GM18907 (cell line): ENCODE measurements around the gene GTSE1.
"Not testable (repeated sequence)": the region's sequence is repeated elsewhere in the genome, so short reads cannot be mapped to it uniquely, and the experiment has no call there.

Experiments used
- ATAC-seq: cut with Tn5 transposase; IDR thresholded peaks from one replicate; pipeline ENCODE4 v1.9.1; 2021; ENCODE audit warnings: mild to moderate bottlenecking, moderate library complexity; ENCODE audit not compliant: unreplicated experiment

The GTSE1 gene

DNA sequence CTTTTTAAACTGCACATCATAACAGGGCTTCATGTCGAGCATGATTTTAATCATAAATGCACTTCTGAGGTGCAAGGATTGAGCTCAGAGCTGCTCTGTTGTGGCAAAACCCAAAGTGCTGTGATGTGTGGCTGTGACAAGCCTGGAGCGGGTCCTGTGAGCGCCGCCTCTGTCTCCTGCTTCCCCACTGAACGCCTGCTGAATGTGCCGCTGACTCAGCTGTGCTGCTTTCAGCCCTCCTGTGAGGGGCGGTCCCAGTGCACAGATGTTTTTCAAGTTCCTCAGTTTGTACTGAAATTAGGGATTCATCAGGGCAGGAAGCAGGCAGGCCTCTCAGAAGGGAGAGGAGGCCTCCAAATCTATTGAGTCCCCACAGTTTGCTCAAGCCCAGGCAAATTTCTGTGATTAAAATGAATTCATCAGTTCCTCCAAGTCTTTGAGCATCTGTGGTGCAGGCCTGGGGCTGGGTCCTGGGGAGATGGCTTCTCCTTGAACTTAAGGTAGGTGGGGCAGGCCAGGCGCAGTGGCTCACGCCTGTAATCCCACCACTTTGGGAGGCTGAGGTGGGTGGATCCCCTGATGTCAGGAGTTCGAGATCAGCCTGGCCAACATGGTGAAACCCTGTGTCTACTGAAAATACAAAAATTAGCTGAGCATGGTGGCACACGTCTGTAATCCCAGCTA lies 3.0 kb upstream of the GTSE1 start:
- no peak for ATAC-seq

DNA sequence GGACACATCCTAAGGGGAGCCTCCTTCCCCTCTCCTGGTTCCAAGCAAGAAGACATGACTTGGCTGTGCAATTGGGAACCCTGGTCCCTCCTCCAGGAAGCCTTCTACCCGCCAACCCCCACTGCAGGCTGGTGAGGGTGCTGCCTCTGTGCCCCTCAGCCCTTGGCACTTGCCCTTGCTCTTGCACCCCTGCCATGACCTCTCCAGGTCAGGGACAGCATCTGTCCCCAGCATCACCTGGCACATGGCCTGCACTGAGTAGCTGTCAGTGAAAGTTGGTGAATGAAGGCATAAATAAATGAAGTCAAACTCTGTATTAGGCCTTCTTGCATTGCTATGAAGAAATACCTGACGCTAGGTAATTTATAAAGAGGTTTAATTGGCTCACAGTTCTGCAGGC lies 1.9 kb upstream of the GTSE1 start:
- no peak for ATAC-seq

DNA sequence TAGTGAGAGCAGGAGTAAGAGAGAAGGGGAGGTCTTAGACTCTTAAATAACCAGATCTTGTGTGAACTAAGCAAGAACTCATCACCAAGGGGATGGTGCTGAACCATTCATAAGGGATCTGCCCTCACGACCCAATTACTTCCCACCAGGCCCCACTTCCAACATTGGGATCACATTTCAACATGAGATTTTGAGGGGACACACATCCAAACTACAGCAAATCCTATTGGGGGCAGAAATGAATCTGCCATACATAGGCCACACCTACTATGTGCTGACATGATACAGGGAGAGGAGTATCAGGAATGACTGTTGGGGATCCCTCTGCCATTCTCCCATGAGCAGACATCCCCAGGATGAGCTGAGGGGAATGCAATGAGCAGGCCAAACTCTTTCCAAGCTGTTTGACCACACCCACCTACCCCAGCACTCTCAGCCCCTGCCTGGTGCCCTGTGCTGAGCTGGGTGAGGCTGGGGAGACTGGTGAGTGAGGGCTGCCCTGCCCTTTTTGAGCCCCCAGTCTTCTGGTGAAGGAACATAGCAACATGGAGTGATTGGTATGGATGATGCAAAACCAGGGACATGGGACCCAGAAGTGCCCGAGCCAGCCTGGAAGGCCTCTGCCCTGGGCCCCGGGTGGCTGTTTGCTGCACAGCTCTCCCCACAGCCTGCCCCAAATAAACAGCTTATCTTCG lies 1.2 kb upstream of the GTSE1 start:
- no peak for ATAC-seq

DNA sequence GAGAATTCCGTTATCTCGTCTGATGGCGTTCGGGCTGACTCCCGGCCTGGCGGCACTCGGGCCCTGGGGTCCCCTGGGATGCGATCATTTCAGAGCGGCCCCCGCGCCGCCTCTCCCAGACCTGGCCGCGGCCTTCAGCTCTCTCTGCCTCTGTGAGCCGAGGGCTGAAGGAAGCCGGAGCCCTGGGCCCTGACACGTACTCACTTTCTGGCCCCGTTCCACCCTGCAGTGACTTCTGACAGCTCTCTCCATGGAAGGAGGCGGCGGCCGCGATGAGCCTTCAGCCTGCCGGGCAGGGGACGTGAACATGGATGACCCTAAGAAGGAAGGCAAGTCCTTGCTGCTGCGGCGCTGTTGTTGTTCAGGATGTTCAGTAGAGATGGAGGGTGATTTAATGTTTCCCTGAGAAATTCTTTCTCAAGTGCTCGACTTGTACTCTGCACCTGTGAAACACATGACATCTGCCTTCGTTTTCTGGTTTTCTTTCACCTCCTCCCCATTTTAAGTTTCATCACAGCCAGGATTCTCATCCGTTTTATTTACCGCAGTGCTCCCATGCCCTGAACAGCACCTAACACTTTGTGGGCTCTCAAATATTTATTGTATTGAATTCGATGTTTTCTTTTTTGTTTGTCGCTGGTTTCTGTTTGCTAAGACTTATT lies 612 bp downstream of the GTSE1 start:
- peak; percentile 18 for ATAC-seq

DNA sequence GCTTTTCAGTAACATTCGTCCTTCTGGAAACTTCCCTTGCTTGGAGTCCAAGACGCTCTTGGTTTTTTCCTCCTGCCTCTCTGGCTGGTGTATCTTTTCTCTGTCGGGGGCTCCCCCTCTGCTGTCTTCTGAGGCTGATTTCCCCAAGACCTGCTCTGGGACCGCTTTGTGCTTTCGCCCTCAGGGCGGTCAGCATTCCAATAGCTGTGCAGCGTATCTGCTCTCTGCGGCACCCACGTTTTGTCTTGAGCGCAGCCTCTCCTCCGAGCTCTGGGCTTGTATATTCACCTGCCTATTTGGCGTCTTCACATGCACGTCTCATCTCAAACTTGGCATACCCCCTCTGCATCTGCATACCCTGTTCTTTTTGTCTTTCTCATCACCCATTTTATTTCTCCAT lies 2.4 kb downstream of the GTSE1 start:
- no peak for ATAC-seq

DNA sequence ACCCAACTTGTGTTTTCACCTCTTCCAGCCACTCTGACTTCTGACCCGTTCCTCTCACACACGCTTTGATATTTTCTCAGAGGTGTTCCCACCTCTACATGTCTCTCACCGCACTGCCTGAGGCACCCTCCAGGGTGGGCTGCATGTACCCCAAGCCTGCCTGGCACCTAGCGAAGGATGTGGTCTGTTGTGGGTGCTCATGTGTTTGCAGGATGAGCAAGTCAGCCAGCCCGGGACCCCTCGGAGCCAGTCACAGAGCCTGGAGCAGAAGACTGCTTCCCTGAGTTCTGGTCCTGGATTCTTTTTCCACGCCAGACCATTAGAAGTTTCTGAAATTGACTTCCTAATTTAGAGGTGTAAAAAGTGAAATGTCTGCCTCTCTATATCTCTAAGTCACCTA lies 3.8 kb downstream of the GTSE1 start:
- ATAC-seq = no peak

DNA sequence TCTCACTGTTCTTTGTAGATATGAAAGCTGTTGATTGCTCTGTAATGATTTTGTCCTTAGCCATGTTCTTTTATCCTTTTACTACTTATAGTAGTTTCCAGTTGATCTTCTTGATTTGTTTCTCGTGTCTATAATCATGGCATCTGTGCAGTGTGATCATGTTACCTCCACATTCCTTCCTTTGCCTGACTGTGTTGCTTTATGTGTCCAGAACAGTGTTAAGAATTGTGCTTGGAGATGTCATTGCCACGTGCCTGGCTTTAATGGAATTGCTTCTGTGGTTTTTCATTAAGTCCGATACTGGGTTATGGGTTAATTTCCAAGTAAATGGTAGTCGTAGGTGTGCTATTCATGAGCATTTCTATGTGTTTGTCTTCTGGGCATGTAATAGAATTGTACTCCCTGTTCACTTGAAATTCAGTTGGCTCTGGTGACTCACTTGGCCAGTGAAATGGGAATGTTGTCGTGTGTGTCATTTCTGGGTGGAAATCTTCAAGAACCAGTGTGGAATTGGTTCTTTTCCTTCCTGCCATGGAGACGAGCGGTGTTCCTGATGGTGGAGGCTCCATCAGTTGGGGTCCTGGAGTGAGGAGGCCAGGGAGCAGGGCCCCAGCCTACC lies 6.8 kb downstream of the GTSE1 start:
- no peak for ATAC-seq

DNA sequence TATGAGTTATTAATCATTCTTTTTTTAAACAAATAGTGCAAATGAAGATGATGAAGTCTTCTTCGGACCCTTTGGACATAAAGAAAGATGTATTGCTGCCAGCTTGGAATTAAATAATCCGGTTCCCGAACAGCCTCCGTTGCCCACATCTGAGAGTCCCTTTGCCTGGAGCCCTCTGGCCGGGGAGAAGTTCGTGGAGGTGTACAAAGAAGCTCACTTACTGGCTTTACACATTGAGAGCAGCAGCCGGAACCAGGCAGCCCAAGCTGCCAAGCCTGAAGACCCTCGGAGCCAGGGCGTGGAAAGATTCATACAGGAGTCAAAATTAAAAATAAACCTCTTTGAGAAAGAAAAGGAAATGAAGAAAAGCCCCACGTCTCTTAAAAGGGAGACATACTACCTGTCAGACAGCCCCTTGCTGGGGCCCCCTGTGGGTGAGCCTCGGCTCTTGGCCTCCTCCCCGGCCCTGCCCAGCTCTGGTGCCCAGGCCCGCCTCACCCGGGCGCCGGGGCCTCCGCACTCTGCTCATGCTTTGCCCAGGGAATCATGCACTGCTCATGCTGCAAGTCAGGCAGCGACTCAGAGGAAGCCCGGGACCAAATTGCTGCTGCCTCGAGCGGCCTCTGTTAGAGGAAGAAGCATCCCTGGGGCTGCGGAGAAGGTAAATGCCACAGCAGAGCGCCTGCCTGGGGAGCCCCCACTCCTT lies 11.8 kb downstream of the GTSE1 start:
- ATAC-seq = no peak

DNA sequence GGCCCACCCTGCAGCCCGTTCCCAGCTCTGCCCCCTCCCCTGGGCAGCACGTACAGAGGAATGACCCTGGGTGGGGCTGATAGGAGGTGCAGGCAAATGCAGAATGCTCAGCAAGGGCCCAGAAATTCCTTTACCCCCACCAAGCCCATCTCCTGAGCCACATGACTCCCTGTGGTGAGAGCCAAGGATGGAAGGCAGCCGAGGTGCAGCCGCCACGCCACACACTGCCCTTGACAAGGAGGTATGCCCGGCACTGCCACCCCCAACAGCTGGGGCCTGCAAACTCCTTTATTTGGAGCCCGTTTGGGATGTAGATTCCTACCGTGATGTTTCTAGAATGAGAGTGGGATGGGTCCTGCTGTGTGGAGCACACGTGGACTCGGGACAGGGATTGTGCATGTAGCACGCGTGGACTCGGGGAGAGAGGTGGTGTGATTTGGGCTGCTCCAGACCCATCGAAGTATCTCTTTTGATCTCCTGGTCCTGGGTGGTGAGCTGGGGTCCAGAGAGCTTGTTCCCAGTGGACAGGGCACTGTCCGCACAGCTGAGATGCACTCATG lies 12.9 kb downstream of the GTSE1 start:
- no peak for ATAC-seq

DNA sequence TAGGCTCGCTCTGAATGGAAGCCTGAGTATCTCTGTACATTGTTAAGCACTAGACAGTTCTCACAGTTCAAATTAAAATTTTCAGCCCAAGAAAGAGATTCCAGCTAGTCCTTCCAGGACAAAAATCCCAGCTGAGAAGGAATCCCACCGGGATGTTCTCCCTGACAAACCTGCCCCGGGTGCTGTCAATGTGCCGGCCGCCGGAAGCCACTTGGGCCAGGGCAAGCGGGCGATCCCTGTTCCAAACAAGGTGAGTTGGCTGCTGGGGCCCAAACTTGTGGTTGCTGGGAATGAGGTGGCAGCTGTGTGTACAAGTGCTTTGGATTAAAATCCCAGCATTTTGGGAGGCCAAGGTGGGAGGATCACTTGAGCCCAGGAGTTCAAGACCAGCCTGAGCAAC lies 15.4 kb downstream of the GTSE1 start:
- no peak for ATAC-seq

DNA sequence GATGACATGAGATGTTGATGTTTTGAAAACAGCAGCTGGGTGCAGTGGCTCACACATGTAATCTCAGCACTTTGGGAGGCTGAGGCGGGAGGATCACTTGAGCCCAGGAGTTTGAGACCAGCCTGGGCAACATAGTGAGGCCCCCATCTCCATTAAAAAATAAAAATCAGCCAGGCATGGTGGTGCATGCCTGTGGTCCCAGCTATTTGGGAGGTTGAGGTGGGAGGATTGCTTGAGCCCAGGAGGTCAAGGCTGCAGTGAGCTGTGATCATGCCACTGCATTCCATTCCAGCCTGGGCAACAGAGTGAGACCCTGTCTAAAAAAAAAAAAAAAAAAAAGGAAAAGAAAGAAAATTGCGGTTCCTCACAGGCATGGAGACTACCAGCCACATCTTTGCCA lies 16.2 kb downstream of the GTSE1 start:
- not testable (repeated sequence) for ATAC-seq

DNA sequence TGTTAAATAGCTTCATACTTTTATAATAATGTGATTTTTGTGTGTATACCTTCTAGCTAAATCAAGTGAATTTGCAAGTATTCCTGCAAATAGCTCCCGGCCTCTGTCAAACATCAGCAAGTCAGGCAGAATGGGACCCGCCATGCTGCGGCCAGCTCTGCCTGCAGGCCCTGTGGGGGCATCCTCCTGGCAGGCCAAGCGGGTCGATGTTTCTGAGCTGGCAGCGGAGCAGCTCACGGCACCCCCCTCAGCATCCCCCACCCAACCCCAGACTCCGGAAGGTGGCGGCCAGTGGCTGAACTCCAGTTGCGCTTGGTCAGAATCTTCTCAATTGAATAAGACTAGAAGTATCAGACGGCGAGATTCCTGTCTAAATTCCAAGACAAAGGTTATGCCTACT lies 19.3 kb downstream of the GTSE1 start:
- ATAC-seq = no peak

DNA sequence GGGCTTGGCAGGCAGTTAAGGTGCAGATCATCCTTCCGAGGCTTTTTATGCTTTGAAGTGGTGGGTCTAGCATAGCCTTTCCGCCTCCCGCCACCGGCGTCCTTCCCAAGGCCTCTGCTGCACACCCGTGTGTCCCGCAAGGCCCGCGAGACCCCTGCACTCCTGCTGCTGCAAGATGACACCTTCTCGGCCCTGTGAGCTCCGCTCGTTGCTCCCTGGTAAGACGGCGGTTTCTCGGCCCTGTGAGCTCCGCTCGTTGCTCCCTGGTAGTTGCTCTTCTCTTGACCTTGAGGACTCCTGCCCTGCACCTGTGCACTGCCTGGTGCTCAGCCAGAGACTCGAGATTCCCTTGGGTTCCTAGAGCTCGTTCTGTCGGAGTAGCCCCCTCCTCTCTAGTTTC lies 21.0 kb downstream of the GTSE1 start:
- ATAC-seq = no peak

DNA sequence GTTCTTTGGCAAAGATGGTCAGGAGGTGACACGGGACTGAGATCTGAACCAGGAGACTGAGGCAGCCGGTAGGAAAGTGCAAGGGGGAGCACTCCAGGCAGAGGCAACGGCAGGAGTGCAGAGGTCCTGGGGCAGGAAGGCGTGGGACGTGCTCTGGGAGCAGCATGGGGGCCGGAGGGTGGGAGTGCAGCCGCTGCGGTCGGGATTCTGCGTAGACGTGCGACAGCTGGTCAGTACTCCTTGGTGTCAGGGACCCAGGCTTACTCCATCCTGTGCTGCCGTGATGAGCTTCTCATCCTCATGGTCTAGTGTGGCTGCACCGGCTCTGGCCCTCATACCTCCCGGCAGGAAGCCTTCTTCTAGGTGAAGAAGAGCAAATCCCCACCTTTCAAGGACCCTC lies 21.9 kb downstream of the GTSE1 start:
- ATAC-seq = no peak

DNA sequence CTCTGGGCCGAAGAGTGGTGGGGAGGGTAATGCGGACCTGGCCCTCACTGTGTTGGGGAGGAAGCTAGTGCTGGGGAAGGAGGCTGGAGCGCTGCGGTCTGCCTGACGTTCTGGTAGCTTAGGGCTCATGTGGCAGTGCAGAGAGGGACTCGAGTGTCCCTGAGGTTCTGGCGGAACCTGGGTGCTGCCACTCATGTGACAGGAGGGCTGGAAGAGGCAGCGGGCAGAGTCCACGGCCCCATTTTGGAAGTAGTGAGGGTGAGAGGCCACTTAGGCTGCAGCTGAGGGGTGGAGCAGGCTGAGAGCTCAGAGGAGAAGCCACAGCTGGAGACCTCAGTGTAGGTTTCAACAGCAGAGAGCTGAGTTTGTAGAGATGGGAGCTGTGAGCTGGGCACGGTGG lies 22.6 kb downstream of the GTSE1 start:
- no peak for ATAC-seq

DNA sequence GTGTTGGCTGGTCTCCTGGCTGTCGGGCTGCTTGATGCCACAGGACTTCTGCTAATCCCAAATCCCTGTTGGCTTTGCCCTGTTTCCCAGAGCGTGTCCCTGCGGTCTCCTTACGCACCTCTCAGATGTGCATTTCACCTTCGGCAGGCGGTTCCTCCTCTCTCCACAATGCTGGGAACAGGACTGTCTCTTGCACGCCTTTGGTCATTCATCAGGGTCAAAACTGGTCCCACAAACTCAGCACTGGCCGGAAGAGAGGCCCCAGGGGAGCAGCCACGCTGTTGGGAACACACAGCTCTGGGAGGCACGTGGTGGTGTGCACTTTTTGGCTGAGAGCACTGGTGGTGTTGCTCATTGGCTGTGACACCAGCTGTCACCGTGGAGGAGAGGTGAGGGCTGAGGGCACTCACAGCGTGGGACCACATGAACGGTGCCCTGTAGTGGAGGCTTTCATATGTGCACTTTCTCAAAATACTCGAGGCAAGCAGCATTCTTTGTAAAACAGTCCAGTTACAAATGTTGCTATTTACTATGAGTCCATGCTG lies 23.6 kb downstream of the GTSE1 start:
- no peak for ATAC-seq

DNA sequence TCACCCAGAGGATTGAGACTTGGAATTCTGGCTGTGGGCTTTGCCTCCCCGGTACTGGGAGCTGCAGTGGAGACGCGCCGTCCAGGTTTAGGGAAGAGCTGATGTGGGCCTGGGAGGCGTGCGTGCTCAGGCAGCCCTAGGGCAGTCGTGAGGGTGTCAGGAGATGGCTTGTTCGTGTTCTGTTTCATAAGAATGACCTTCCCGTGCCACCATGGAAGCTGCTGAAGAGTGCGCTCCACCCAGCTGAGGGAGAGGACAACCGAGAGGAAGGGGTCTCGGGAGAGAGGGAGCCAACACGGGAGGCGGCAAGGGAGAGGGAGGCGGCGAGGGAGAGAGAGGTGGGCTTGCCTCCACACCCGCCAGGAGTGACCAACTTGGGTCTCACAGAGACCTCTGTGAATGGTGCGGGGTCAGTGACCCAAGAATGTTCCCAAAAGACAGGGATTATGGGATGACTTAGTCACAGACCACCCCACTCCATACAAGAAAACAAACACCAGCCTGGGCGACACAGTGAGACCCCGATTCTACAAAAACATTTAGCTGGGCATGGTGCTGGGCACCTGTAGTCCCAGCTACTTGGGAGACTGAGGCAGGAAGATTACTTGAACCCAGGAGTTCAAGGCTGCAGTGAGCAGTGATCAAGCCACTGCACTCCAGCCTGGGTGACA lies 24.2 kb downstream of the GTSE1 start:
- ATAC-seq = no peak

DNA sequence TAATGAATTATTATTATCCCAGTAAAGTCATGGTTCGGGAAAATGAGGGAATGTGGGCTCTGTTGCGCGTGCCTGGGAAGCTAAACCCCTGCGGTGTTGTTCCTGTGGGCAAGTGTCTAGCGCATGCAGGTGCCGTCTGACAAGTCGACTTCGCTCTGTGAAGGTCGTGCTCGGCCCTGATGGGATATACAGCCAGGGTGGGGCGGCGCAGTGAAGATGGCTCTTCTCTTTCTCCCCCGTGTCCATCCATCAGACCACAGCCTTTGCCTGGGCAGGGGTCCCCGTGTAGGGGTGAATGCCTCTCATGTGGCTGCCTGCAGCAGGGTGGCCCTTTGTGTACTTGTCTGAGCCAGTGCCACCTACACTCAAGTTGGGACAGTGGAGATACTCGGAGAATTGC lies 26.0 kb downstream of the GTSE1 start:
- no peak for ATAC-seq

DNA sequence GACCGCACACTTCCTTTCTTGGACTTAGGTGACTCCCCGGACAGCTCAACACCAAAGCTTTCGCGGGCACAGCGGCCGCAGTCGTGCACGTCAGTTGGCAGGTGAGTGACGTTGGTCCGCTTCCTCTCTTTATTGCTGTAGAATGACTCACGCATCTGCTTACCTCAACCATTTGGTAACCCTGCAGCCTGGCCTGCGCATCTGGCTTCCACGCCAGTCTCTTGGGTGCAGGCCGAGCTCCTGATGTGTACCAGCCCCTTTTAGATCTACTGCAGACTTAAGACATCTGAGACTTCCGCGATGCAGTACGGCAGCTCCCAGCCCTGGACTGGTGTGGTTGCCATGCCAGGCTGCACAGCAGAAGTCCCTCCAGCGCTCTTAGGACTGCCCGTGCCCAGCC lies 26.5 kb downstream of the GTSE1 start:
- no peak for ATAC-seq

DNA sequence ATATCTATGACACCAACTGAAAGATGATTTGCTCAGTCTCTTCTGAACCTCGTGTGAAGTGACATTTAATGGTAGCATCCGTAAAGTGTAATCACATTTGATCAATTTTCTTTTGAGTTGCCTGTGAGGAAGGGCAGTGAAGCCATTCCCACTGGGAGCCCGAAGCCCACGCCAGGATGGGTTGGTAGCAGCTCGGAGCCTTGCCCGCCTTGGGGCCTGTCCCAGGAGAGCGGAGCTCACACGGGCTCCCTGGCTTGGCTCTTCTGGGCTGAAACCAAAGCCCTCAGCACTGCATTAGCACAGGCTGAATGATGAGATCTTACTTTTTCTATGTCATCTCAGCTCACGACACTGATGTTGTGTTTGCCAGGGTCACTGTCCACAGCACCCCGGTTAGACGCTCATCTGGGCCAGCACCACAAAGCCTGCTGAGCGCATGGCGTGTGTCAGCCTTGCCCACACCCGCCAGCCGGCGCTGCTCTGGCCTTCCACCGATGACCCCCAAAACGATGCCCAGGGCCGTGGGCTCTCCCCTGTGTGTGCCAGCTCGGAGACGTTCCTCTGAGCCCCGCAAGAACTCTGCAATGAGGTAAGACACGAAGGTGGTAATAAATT lies 29.5 kb downstream of the GTSE1 start:
- no peak for ATAC-seq
